Endometrial microvascular endothelial cells (primary cell): ENCODE data around the gene PREX1. TPM values are rescaled to one million over a fixed set of nuclear protein-coding genes. Genes with fewer than 3 reads are reported as not detected.

Source experiments
- in situ Hi-C: cut with HindIII; loops from 2 replicates; pipeline ENCODE4 v1.10.0; 2017; ENCODE audit warnings: low sequenced_read_pairs, low pct_unique_long_range_greater_than_20kb; ENCODE audit errors: inconsistent ontology term
- total RNA-seq: library from RNA; depleted of rRNA; stranded (reverse); fragments of >200 nt; gene quantifications from one replicate; pipeline ENCODE4 v1.2.3, GENCODE V29; 2015; ENCODE audit errors: inconsistent ontology term

Gene PREX1
- total RNA-seq, 1 donor from 2014 or later, result 60.5 TPM

GRCh38 chr20:48748556-48748955 lies 79.2 kb downstream of the PREX1 start:
- in situ Hi-C loops, result no loop called here

DNA sequence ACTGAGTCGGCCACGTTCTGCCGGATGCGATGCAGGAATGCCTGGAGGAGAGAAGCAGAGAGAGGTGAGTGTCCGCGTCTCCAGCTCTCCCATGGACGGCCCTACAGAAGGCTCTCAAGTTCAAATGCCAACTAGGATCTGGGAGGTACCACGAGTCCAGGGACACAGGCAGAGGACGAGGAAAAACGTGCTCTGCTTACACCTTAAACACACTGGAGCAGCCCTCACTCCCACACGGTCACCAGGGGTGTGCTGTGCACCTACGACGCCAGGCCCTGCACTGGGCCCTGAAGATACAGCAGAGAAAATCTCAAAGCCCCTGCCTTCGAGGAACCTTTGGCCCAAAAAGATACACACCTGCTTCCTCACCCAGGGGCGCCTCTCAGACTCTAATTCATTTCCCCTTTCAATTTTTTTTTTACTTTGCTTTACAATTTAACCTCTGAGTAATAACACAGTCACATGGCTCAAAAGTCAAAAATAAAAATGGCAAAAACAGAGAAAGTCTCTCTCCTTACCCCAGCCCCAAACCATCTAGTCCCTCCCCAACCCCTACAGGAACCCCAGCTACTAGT lies 79.9 kb downstream of the PREX1 start:
- in situ Hi-C loops, result no loop called here

DNA sequence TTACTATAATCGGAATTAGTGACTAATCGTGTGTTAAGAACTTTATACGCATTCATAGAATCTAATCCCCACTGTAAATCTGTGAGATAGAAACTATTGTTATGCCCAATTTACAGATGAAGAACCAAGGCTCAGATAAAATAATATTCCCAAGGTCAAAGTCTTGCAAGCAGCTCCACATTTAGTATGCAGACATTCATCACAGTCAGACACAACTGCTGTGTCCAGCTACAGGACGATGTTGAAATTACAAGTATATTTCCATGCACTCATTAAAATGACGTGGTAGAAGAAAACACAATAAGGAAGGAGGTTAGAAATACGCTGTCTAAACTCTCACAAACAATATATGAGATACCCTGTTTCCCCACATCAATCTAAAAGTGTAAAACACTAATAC lies 82.5 kb downstream of the PREX1 start:
- in situ Hi-C loops, result no loop called here

- in situ Hi-C loops, result no loop called here
Observed at GRCh38 chr20:48744515-48744914, 83.3 kb downstream of the PREX1 start.

- in situ Hi-C loops, result no loop called here
Observed at GRCh38 chr20:48743807-48744206, 84.0 kb downstream of the PREX1 start.

DNA sequence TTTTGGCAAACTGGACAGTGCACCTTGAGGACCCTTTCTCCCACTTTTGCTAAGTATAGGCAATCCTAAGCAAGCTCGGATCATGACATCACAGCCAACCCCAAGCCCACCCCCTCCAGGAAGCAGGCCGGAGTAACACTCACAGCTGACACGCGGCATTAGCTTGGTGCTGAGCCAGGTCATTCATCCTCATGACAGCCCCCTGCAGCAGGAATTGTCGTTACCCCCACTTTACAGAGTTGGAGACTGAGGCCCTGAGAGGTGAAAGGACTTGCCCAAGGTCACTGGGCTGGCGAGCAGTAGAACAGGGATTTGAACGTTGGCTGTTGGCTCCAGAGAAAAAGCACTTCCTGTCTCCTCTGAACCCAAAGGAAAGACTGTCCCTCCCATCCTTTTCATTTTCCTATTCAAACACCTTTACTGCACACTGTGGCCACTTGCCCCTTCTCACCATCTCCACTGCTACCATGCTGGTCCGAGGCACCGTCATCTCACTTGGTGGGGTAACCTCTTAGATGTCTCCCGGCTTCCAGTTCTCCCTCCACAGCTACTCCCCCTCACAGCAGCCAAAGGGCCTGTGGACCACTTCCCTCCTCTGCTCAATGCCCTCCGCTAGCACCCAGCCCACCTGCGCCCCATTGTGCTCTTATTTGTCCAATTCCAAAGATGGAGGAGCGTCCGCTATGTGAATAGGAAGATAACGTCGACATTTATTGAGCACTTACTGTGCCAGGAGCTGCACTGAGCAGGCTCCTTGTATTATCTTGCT lies 84.7 kb downstream of the PREX1 start:
- in situ Hi-C loops, result no loop called here

DNA sequence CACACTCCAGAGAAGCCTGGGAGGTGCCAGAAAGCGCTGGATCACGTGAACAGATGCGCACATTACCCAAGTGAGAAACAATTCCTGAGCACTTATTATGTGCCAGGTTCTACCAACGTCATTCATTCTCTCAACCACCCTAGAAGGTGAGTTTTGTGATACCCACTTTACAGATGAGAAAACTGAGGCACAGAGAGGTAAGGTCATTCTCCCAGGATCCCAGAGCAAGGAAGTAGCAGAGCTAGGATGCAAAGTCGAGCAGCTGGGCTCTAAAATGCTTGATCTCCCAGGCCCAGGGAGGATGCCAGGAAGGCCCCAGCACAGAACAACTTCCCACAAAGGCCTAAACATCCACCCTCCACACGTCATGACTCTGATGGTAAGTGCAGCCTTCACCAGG lies 85.6 kb downstream of the PREX1 start:
- in situ Hi-C loops, result no loop called here

GRCh38 chr20:48741669-48742068 lies 86.1 kb downstream of the PREX1 start:
- in situ Hi-C loops, result no loop called here

DNA sequence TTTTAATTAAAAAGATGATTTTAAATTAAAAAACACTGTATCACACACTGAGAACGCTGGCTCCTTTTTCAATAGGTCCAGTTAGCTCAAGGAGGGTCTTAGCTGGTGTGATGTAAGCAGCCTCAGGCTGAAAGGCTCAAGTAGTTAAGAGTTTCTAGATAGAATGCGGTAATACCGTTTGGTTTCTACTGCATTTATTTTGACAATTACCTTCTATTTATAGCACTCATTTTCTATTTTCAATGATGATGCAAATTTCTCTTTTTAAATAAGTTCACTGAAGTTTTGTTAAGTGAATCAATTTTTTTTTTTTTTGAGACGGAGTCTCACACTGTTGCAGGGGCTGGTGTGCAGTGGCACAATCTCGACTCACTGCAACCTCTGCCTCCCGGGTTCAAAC lies 87.1 kb downstream of the PREX1 start:
- in situ Hi-C loops, result no loop called here

- in situ Hi-C loops, result no loop called here
Observed at GRCh38 chr20:48740292-48740649, 87.5 kb downstream of the PREX1 start.

GRCh38 chr20:48739395-48740291 lies 88.2 kb downstream of the PREX1 start:
- in situ Hi-C loops, result no loop called here

DNA sequence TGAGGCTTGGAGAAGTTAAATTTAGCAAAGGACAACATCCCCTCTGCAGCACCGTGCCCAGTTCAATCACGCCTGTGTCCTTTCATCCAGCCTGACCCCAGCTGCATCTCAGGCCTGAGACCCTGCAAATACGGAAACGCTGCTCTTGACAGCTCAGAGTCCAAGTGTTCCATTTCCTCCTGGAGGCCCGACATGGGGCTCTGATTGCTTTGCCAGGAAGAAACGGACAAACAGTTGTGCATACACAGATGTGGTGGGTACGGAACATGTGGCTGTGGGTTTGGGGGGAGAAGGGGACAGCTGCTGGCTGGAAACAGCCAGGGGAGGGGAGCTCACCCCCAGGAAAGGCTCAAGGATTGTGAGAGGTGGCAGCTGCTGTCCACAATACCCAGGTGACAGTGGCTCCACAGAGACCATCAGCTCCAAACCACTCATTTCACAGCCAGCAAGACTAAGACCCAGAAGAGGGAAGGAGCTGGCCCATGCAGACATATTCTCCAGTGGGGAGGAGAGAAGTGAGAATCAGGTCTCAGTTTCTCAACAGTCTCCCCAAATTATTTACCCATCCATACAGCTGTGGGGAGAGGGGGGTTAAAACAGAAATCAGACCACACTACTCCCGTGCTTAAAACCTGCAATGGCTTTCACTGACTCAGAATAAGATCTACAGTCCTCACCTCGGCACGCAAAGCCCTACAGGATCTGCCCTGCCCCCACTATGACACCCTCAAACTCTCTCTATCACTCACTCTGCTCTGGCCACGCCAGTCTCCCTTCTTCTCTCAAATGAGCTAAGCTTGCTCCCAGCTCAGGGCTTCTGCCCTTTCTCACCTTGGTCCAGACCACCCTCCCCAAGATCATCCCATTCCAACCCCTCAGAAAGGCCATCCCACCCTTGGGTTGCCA lies 89.1 kb downstream of the PREX1 start:
- in situ Hi-C loops, result no loop called here

DNA sequence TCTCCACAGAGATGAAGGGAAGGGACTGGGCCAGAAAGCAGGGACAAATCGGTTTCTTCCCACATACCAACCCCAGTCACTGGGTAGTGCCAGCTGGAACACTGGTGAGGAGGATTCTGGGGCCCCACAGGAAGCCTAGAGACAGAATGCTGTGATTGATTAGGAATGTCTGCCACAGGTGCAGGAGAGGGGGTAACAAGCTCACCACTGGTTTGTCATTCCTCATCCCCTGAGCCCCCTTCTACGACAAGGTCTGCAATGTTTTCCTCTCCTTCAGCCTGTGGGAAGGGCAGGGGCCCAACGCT lies 89.8 kb downstream of the PREX1 start:
- in situ Hi-C loops, result no loop called here

DNA sequence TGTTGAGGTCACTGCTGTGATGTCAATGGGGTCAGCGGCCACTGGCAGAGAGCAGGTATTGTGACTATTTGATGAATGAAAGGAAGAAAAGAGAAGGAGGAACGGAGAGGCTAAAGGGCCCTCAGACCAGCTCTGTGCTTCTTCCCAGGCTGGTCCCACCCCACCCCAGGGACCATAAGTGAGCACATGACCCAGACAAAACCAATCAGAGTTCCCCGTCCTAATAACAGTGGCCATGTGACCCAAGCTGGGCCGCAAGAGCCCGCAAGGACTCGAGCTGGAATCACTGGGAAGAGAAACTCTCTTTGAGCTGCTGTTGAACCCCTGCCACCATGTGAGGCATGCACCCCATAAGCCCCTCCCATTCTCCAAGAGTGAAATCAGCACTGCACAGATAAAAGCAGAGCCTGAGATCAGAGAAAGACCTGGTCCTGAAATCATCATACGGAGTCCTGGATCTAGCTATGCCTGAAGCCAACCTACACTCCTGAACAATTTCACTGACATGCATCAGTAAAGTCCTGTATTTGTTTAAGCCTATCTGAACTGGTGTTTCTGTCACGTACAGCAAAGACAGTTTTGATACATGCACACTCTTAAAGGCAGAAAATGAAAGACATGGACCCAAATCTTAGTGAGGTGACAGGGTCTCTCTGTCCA lies 90.2 kb downstream of the PREX1 start:
- in situ Hi-C loops, result no loop called here

- in situ Hi-C loops, result no loop called here
Observed at GRCh38 chr20:48736636-48737035, 91.2 kb downstream of the PREX1 start.

- in situ Hi-C loops, result no loop called here
Observed at GRCh38 chr20:48736231-48736630, 91.6 kb downstream of the PREX1 start.

GRCh38 chr20:48735112-48735511 lies 92.7 kb downstream of the PREX1 start:
- in situ Hi-C loops, result no loop called here

DNA sequence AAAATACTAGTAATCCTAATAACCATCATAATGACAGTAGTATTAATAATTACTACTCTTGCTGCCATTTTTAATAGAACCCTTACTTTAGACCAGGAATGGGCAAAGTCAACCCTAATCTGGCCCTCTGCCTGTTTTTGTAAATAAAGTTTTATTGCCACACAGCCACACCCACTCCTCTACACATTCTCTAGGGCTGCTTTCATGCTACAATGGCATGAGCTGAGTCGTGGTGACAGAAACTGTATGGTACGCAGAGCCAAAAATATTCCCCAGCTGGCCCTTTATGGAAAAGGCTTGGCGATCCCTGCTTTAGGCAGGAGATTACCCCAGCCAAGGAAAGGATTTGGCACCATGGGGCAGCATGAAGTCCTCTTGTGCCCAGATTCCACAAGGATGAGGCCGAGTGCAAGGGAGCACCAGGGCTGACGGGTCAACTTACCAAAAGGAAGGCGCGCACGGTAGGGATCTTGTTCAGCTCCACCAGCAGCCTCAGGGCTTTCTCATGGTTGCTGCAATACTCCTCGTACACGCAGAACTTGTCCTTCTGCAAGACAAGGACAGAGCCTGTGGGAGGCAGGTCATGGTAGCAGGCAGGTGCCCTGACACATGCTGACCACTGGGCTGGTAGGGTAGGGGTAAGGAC lies 93.6 kb downstream of the PREX1 start:
- in situ Hi-C loops, result no loop called here
